ENCODE data around the gene RHBG.

Gene RHBG

DNA sequence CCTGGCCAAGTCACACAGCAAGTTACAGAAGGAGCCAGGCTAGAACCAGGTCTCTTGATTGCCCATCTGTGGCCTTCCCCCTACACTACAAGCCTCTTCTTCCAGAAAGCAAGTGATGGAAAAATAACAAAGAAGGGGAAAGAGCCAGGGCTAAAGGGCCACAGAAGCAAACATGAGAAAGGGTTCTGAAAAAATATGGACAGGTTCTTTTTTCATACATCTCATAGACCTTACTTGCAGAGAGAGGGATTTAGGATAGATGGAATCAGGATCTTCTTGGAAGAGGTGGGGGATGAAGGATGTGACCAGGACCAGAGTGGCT lies 3.2 kb downstream of the RHBG start:
- Histone ChIP-seq H3K4me2 (ENCODE audit: low read length) (no peak overlapping the region), H3K23ac (ENCODE audit: low read length) (no peak overlapping the region), H3K79me1 (ENCODE audit: low read length) (no peaks in the 10 kb centered on the region), H3K4me3 (ENCODE audit: low read length) (no peak overlapping the region), H3K56ac (ENCODE audit: low read length) (no peak overlapping the region), H3K36me3 (ENCODE audit: control insufficient read depth, insufficient read depth, low read length) (no peaks in the 10 kb centered on the region), H4K8ac (ENCODE audit: low read depth, low read length) (no peak overlapping the region), H3K18ac (ENCODE audit: low read length) (no peak overlapping the region), H3K27ac (ENCODE audit: low read depth, low read length) (no peak overlapping the region), H2BK5ac (ENCODE audit: low read length) (no peak overlapping the region), H4K5ac (ENCODE audit: low read length) (no peak overlapping the region), H3K27me3 (ENCODE audit: insufficient read depth, low read length, poor library complexity) (no peaks in the 10 kb centered on the region), H3K9ac (ENCODE audit: low read length) (no peak overlapping the region), H3K4ac (ENCODE audit: low read depth, low read length) (no peak overlapping the region), H2AK5ac (ENCODE audit: low read length) (no peak overlapping the region), H2BK120ac (ENCODE audit: low read depth, low read length) (no peak overlapping the region), H3K79me2 (ENCODE audit: control insufficient read depth, insufficient read depth, low read length) (no peaks in the 10 kb centered on the region), H2BK15ac (replicated peaks; ENCODE audit: low read depth) (no peak overlapping the region), H3K4me1 (ENCODE audit: control insufficient read depth, low read depth, low read length) (peaks cover 10% of the 10 kb centered on the region)
- no peak for DNase-seq

DNA sequence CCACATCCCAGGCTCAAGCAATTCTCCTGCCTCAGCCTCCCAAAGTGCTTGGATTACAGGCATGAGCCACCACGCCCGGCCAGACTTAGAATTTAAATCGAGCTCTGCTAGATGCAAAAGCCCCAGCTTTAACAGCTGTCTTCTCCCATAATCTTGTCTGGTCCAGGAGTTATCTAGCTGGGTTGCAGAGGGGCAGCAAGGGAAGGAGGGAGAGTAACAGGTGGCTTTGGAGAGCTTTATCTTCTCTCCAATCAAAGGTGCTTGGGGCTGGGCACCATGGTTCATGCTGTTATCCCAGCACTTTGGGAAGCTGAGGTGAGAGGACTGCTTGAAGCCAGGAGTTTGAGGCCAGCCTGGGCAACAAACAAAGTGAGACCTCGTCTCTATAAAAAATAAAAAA lies 3.9 kb downstream of the RHBG start:
- H3K36me3 ChIP-seq (ENCODE audit: control insufficient read depth, insufficient read depth, low read length), result no peaks in the 10 kb centered on the region
- H3K79me1 ChIP-seq (ENCODE audit: low read length), result no peaks in the 10 kb centered on the region
- no peak overlapping the region for H3K23ac ChIP-seq (ENCODE audit: low read length)
- H3K4ac ChIP-seq (ENCODE audit: low read depth, low read length), result no peak overlapping the region
- H2BK15ac ChIP-seq (replicated peaks; ENCODE audit: low read depth), result no peak overlapping the region
- no peak overlapping the region for H2BK5ac ChIP-seq (ENCODE audit: low read length)
- no peak overlapping the region for H4K8ac ChIP-seq (ENCODE audit: low read depth, low read length)
- no peak overlapping the region for H3K4me3 ChIP-seq (ENCODE audit: low read length)
- no peak overlapping the region for H3K18ac ChIP-seq (ENCODE audit: low read length)
- no peak overlapping the region for H2BK120ac ChIP-seq (ENCODE audit: low read depth, low read length)
- no peaks in the 10 kb centered on the region for H3K79me2 ChIP-seq (ENCODE audit: control insufficient read depth, insufficient read depth, low read length)
- H3K27me3 ChIP-seq (ENCODE audit: insufficient read depth, low read length, poor library complexity), result no peaks in the 10 kb centered on the region
- H3K4me2 ChIP-seq (ENCODE audit: low read length), result no peak overlapping the region
- no CpG with 5 or more reads among the region's 4 CpGs for WGBS (ENCODE audit: extremely low coverage, insufficient coverage, low lambda C conversion rate)
- no peak overlapping the region for H3K56ac ChIP-seq (ENCODE audit: low read length)
- no peak overlapping the region for H2AK5ac ChIP-seq (ENCODE audit: low read length)
- H3K9ac ChIP-seq (ENCODE audit: low read length), result no peak overlapping the region
- no peak overlapping the region for H4K5ac ChIP-seq (ENCODE audit: low read length)
- peaks cover 7% of the 10 kb centered on the region for H3K4me1 ChIP-seq (ENCODE audit: control insufficient read depth, low read depth, low read length)
- DNase-seq, result no peak
- H3K27ac ChIP-seq (ENCODE audit: low read depth, low read length), result no peak overlapping the region

DNA sequence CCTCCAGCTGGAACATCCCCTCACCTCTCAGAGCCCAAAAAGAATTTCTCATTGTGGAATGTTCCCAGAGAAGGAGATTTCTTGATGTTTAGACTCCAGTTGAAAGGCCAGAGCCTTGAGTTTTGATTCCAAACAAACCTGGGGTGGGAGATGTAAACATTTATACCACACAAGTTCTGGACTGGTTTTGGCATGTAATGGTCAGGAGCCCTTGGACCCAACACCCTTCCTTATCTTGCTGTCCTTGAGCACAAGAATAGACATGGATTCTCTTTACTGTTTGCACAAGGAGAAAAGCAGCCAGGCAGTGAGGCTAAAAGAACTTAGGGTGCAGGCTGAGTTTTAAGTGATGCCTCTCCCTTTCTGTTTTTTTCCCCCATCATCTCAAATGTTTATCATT lies 4.5 kb downstream of the RHBG start:
- Histone ChIP-seq H3K4ac (ENCODE audit: low read depth, low read length) (no peak overlapping the region), H3K27me3 (ENCODE audit: insufficient read depth, low read length, poor library complexity) (no peaks in the 10 kb centered on the region), H2AK5ac (ENCODE audit: low read length) (no peak overlapping the region), H4K5ac (ENCODE audit: low read length) (no peak overlapping the region), H2BK5ac (ENCODE audit: low read length) (no peak overlapping the region), H3K9ac (ENCODE audit: low read length) (no peak overlapping the region), H3K79me2 (ENCODE audit: control insufficient read depth, insufficient read depth, low read length) (no peaks in the 10 kb centered on the region), H3K23ac (ENCODE audit: low read length) (no peak overlapping the region), H3K79me1 (ENCODE audit: low read length) (no peaks in the 10 kb centered on the region), H3K56ac (ENCODE audit: low read length) (no peak overlapping the region), H3K4me3 (ENCODE audit: low read length) (no peak overlapping the region), H2BK120ac (ENCODE audit: low read depth, low read length) (no peak overlapping the region), H2BK15ac (replicated peaks; ENCODE audit: low read depth) (no peak overlapping the region), H3K27ac (ENCODE audit: low read depth, low read length) (no peak overlapping the region), H3K18ac (ENCODE audit: low read length) (no peak overlapping the region), H3K4me2 (ENCODE audit: low read length) (no peak overlapping the region), H3K4me1 (ENCODE audit: control insufficient read depth, low read depth, low read length) (peaks cover 7% of the 10 kb centered on the region), H3K36me3 (ENCODE audit: control insufficient read depth, insufficient read depth, low read length) (no peaks in the 10 kb centered on the region), H4K8ac (ENCODE audit: low read depth, low read length) (no peak overlapping the region)
- DNase-seq, result no peak

DNA sequence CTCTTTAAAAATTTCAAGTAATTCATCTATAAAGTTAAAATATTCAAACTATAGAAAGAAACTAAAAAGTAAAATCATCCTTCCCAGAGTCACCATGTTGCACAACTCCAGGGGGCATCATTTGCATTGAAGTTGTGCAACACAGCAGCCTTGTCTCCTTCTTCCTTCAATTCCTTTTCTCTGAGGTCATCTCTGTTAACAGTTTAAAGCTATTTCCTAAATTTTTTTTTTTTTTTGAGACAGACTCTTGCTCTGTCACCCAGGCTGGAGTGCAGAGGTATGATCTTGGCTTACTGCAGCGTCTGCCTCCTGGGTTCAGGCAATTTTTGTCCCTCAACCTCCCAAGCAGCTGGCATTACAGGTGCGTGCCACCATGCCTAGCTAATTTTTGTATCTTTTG lies 7.1 kb downstream of the RHBG start:
- Histone ChIP-seq H3K4me2 (ENCODE audit: low read length) (no peak overlapping the region), H3K79me1 (ENCODE audit: low read length) (no peaks in the 10 kb centered on the region), H4K5ac (ENCODE audit: low read length) (no peak overlapping the region), H3K4ac (ENCODE audit: low read depth, low read length) (no peak overlapping the region), H2BK15ac (replicated peaks; ENCODE audit: low read depth) (no peak overlapping the region), H3K27ac (ENCODE audit: low read depth, low read length) (no peak overlapping the region), H3K56ac (ENCODE audit: low read length) (no peak overlapping the region), H3K27me3 (ENCODE audit: insufficient read depth, low read length, poor library complexity) (no peaks in the 10 kb centered on the region), H2AK5ac (ENCODE audit: low read length) (no peak overlapping the region), H3K18ac (ENCODE audit: low read length) (no peak overlapping the region), H2BK120ac (ENCODE audit: low read depth, low read length) (no peak overlapping the region), H3K79me2 (ENCODE audit: control insufficient read depth, insufficient read depth, low read length) (no peaks in the 10 kb centered on the region), H4K8ac (ENCODE audit: low read depth, low read length) (no peak overlapping the region), H3K9ac (ENCODE audit: low read length) (no peak overlapping the region), H3K4me1 (ENCODE audit: control insufficient read depth, low read depth, low read length) (peaks cover 2% of the 10 kb centered on the region), H3K36me3 (ENCODE audit: control insufficient read depth, insufficient read depth, low read length) (no peaks in the 10 kb centered on the region), H2BK5ac (ENCODE audit: low read length) (no peak overlapping the region), H3K4me3 (ENCODE audit: low read length) (no peak overlapping the region), H3K23ac (ENCODE audit: low read length) (no peak overlapping the region)
- DNase-seq, result peak; percentile 79
- no CpG with 5 or more reads among the region's 2 CpGs for WGBS (ENCODE audit: extremely low coverage, insufficient coverage, low lambda C conversion rate)

DNA sequence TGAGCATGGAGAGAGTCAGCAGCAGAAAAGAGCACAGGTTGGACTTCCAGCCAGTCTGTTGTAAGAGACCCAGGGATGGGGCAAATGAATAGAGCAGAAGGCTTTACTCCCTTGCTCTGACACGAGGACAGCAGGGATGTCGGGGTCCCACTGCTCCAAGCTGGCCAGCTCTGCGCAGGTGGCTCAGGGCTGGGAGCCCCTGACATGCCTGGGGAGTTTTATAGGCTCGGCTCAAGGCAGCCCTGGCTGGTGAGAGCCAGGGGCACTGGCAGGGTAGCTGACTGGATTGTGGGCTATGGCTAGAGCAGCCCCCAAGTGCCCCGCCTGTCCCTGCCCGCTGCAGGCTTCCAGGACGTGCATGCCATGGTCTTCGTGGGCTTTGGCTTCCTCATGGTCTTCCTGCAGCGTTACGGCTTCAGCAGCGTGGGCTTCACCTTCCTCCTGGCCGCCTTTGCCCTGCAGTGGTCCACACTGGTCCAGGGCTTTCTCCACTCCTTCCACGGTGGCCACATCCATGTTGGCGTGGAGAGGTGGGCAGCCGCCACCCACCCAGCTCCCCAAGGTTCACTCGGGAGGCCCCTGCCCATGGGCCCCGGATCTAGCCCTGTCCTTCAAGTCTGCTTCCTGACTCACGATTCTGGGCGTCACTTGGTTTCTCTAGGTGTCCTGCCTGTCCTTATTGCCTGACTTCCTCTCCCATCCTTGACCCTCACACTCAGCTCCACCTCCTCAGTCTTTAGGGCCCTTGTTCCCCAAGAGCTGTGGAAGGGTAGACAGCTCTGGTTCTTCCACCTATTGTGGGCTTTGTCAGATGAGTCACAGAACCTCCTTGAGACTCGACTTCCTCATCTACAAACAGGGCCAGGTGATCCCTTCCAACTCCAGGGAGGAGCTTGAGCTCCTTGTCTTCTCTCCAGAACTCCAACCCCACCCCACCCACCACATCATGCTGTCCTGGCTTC lies 8.2 kb downstream of the RHBG start:
- H3K36me3 ChIP-seq (ENCODE audit: control insufficient read depth, insufficient read depth, low read length), result no peaks in the 10 kb centered on the region

DNA sequence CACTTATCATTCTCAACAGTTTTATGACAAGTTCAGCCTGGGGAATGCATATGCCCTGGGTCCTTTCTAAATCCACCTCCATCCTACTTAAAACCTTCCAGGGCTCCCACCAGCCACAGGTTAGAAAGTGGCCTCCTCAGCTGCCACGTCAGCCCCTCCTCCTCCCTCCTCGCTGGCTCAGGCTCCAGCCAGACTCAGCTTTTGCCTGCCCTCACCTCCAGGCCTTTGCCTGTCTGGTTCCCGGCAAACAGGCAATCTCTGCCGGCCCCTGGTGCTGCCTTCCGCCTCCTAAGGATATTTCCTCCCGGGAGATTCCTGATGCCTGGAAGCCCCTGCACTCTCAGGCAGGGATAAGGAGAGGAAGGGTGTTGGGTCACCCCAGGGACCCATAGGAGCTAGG lies 9.5 kb downstream of the RHBG start:
- no peak overlapping the region for H3K4ac ChIP-seq (ENCODE audit: low read depth, low read length)
- no peak overlapping the region for H3K23ac ChIP-seq (ENCODE audit: low read length)
- no peak overlapping the region for H4K8ac ChIP-seq (ENCODE audit: low read depth, low read length)
- H3K27ac ChIP-seq (ENCODE audit: low read depth, low read length), result no peak overlapping the region
- no peak overlapping the region for H2BK120ac ChIP-seq (ENCODE audit: low read depth, low read length)
- H3K18ac ChIP-seq (ENCODE audit: low read length), result no peak overlapping the region
- no peaks in the 10 kb centered on the region for H3K36me3 ChIP-seq (ENCODE audit: control insufficient read depth, insufficient read depth, low read length)
- peak overlapping the region; percentile 42 for H3K56ac ChIP-seq (ENCODE audit: low read length)
- H3K4me2 ChIP-seq (ENCODE audit: low read length), result no peak overlapping the region
- no peak for DNase-seq
- H2BK5ac ChIP-seq (ENCODE audit: low read length), result no peak overlapping the region
- H2BK15ac ChIP-seq (replicated peaks; ENCODE audit: low read depth), result no peak overlapping the region
- peaks cover 2% of the 10 kb centered on the region for H3K4me1 ChIP-seq (ENCODE audit: control insufficient read depth, low read depth, low read length)
- no peaks in the 10 kb centered on the region for H3K79me1 ChIP-seq (ENCODE audit: low read length)
- H3K4me3 ChIP-seq (ENCODE audit: low read length), result no peak overlapping the region
- H3K9ac ChIP-seq (ENCODE audit: low read length), result no peak overlapping the region
- WGBS (ENCODE audit: extremely low coverage, insufficient coverage, low lambda C conversion rate), result no CpG with 5 or more reads among the region's 6 CpGs
- no peaks in the 10 kb centered on the region for H3K27me3 ChIP-seq (ENCODE audit: insufficient read depth, low read length, poor library complexity)
- H2AK5ac ChIP-seq (ENCODE audit: low read length), result no peak overlapping the region
- no peak overlapping the region for H4K5ac ChIP-seq (ENCODE audit: low read length)
- H3K79me2 ChIP-seq (ENCODE audit: control insufficient read depth, insufficient read depth, low read length), result no peaks in the 10 kb centered on the region

More for the DNA sequence above, 8.2 kb downstream of the RHBG start:
- H3K27ac ChIP-seq (ENCODE audit: low read depth, low read length), result no peak overlapping the region
- H3K56ac ChIP-seq (ENCODE audit: low read length), result peak overlapping the region; percentile 34
- no peak overlapping the region for H2BK15ac ChIP-seq (replicated peaks; ENCODE audit: low read depth)
- no peaks in the 10 kb centered on the region for H3K79me1 ChIP-seq (ENCODE audit: low read length)
- H3K4me3 ChIP-seq (ENCODE audit: low read length), result no peak overlapping the region
- H3K79me2 ChIP-seq (ENCODE audit: control insufficient read depth, insufficient read depth, low read length), result no peaks in the 10 kb centered on the region
- no peak overlapping the region for H4K5ac ChIP-seq (ENCODE audit: low read length)
- H2BK120ac ChIP-seq (ENCODE audit: low read depth, low read length), result no peak overlapping the region
- no peak for DNase-seq
- no peaks in the 10 kb centered on the region for H3K27me3 ChIP-seq (ENCODE audit: insufficient read depth, low read length, poor library complexity)
- H3K18ac ChIP-seq (ENCODE audit: low read length), result no peak overlapping the region
- H4K8ac ChIP-seq (ENCODE audit: low read depth, low read length), result no peak overlapping the region
- no peak overlapping the region for H3K9ac ChIP-seq (ENCODE audit: low read length)
- H3K4ac ChIP-seq (ENCODE audit: low read depth, low read length), result no peak overlapping the region
- no peak overlapping the region for H3K23ac ChIP-seq (ENCODE audit: low read length)
- no peak overlapping the region for H3K4me2 ChIP-seq (ENCODE audit: low read length)
- peaks cover 2% of the 10 kb centered on the region for H3K4me1 ChIP-seq (ENCODE audit: control insufficient read depth, low read depth, low read length)
- no peak overlapping the region for H2BK5ac ChIP-seq (ENCODE audit: low read length)
- no CpG with 5 or more reads among the region's 20 CpGs for WGBS (ENCODE audit: extremely low coverage, insufficient coverage, low lambda C conversion rate)
- H2AK5ac ChIP-seq (ENCODE audit: low read length), result no peak overlapping the region
